ENCODE measurements around the gene SLC16A12. TPM values are rescaled to one million over a fixed set of nuclear protein-coding genes. Genes with fewer than 3 reads are reported as not detected.

SLC16A12 gene
- total RNA-seq, 1 donor from 2014 or later, result not detected

GRCh38 chr10:89576022-89576421, 40.6 kb upstream of the SLC16A12 start:
- no peaks in the 10 kb centered on the region for H3K36me3 Mint-ChIP-seq (ENCODE audit: low read depth)
- TF ChIP-seq, protein P1, sequence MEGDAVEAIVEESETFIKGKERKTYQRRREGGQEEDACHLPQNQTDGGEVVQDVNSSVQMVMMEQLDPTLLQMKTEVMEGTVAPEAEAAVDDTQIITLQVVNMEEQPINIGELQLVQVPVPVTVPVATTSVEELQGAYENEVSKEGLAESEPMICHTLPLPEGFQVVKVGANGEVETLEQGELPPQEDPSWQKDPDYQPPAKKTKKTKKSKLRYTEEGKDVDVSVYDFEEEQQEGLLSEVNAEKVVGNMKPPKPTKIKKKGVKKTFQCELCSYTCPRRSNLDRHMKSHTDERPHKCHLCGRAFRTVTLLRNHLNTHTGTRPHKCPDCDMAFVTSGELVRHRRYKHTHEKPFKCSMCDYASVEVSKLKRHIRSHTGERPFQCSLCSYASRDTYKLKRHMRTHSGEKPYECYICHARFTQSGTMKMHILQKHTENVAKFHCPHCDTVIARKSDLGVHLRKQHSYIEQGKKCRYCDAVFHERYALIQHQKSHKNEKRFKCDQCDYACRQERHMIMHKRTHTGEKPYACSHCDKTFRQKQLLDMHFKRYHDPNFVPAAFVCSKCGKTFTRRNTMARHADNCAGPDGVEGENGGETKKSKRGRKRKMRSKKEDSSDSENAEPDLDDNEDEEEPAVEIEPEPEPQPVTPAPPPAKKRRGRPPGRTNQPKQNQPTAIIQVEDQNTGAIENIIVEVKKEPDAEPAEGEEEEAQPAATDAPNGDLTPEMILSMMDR (IDR thresholded peaks at IDR 0.05), result no peak
- no peak for ATAC-seq (ENCODE audit: low read depth)
- no peak overlapping the region for H3K27ac Mint-ChIP-seq
- intact Hi-C loops (cut with micrococcal nuclease), result loop anchor here (10.0 kb wide), 1 partner anchor 59 kb away; no protein-coding TSS in a partner anchor
- ChIA-PET CTCF (no interaction called here), POLR2A (no interaction called here)
- no peak overlapping the region for H3K4me3 Mint-ChIP-seq
- no peaks in the 10 kb centered on the region for H3K9me3 Mint-ChIP-seq
- no peaks in the 10 kb centered on the region for H3K4me1 Mint-ChIP-seq
- H3K27me3 Mint-ChIP-seq, result no peaks in the 10 kb centered on the region
- DNase-seq, result no peak

DNA sequence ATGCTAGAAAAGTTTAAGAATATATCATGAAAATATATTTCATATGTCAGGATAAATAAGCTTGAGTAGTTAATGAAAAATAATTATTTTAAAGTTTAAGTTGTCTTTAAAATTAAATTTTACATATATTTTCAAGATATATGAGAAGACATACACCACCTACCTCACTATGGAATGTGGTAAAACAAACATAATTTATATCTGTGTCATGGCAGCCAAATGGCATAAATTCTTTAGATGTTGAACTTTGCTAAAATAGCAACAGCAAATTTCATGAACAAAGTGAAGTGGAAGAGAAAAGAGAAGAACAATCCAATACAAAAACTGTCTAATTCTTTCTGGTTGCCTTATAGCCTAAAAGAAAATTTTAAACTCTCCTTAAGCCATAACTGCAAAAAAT, 39.6 kb upstream of the SLC16A12 start:
- intact Hi-C loops (cut with micrococcal nuclease), result loop anchor here (10.0 kb wide), 1 partner anchor 60 kb away; no protein-coding TSS in a partner anchor
- ChIA-PET POLR2A (no interaction called here), CTCF (no interaction called here)
- Mint-ChIP-seq H3K27ac (no peak overlapping the region), H3K4me3 (no peak overlapping the region), H3K27me3 (no peaks in the 10 kb centered on the region), H3K4me1 (no peaks in the 10 kb centered on the region), H3K36me3 (ENCODE audit: low read depth) (no peaks in the 10 kb centered on the region), H3K9me3 (no peaks in the 10 kb centered on the region)
- TF ChIP-seq, protein P1 (IDR thresholded peaks at IDR 0.05), result no peak
- no peak for ATAC-seq (ENCODE audit: low read depth)
- DNase-seq, result no peak

GRCh38 chr10:89574368-89574767, 39.0 kb upstream of the SLC16A12 start:
- Mint-ChIP-seq H3K27me3 (no peaks in the 10 kb centered on the region), H3K4me3 (no peak overlapping the region), H3K36me3 (ENCODE audit: low read depth) (no peaks in the 10 kb centered on the region), H3K27ac (no peak overlapping the region), H3K4me1 (no peaks in the 10 kb centered on the region), H3K9me3 (no peaks in the 10 kb centered on the region)
- POLR2A ChIA-PET, result no interaction called here
- intact Hi-C loops (cut with micrococcal nuclease), result loop anchor here (10.0 kb wide), 1 partner anchor 60 kb away; no protein-coding TSS in a partner anchor
- CTCF ChIA-PET, result no interaction called here
- ATAC-seq (ENCODE audit: low read depth) (no peak), DNase-seq (no peak)
- TF ChIP-seq, protein P1 (IDR thresholded peaks at IDR 0.05), result no peak

- H3K27ac Mint-ChIP-seq, result no peak overlapping the region
- no peaks in the 10 kb centered on the region for H3K4me1 Mint-ChIP-seq
- H3K36me3 Mint-ChIP-seq (ENCODE audit: low read depth), result no peaks in the 10 kb centered on the region
- TF ChIP-seq, protein P1 (IDR thresholded peaks at IDR 0.05), result no peak
- H3K9me3 Mint-ChIP-seq, result no peaks in the 10 kb centered on the region
- H3K4me3 Mint-ChIP-seq, result no peak overlapping the region
- DNase-seq (no peak), ATAC-seq (ENCODE audit: low read depth) (no peak)
- ChIA-PET CTCF (no interaction called here), POLR2A (no interaction called here)
- intact Hi-C loops (cut with micrococcal nuclease), result loop anchor here (10.0 kb wide), 2 partner anchors 533 to 633 kb away; no protein-coding TSS in a partner anchor
- H3K27me3 Mint-ChIP-seq, result peaks cover 14% of the 10 kb centered on the region
Observed at GRCh38 chr10:89567576-89568245, 32.3 kb upstream of the SLC16A12 start.

GRCh38 chr10:89566992-89567391, 31.6 kb upstream of the SLC16A12 start:
- H3K27ac Mint-ChIP-seq, result no peak overlapping the region
- POLR2A ChIA-PET, result no interaction called here
- H3K4me1 Mint-ChIP-seq, result no peaks in the 10 kb centered on the region
- TF ChIP-seq, protein P1 (IDR thresholded peaks at IDR 0.05), result no peak
- peaks cover 14% of the 10 kb centered on the region for H3K27me3 Mint-ChIP-seq
- DNase-seq (no peak), ATAC-seq (ENCODE audit: low read depth) (no peak)
- intact Hi-C loops (cut with micrococcal nuclease), result loop anchor here (10.0 kb wide), 2 partner anchors 532 to 632 kb away; no protein-coding TSS in a partner anchor
- CTCF ChIA-PET, result interaction anchor here (0.8 kb wide), 1 partner anchor 15 kb away, joined by 3 read pairs; no protein-coding TSS in a partner anchor
- no peaks in the 10 kb centered on the region for H3K9me3 Mint-ChIP-seq
- H3K4me3 Mint-ChIP-seq, result no peak overlapping the region
- no peaks in the 10 kb centered on the region for H3K36me3 Mint-ChIP-seq (ENCODE audit: low read depth)
